ENCODE data around the gene ZNF560. TPM values are rescaled to one million over a fixed set of nuclear protein-coding genes. Genes with fewer than 3 reads are reported as not detected.

The ZNF560 gene
- total RNA-seq, 5 donors from 2014 or later (not counting 1 experiment from before 2014, with no cell fraction given): not detected

DNA sequence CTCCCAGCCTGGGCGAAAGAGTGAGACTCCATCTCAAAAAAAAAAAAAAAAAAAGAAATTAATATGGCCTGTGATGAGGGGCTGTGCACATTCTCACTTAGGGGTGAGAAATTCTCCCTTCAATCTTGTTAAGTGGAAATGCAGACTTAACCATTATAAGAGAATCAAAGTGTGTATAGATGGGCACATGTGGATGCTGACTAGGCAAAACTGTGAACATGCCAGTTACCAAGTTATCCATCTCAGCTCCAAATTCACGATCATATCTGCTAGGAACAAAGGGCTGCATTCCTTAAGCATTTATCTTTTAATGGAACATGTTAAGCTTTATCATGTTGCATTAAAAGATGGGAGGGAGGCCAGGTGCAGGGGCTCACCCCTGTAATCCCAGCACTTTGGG, 4.3 kb downstream of the ZNF560 start:
- peaks cover 0 to 24% of the 10 kb centered on the region in 2 experiments for H3K27me3 ChIP-seq (replicated peaks in 1 of 2; ENCODE audit: control insufficient read depth in 2 of 2, extremely low read depth in 1 of 2, insufficient read depth in 2 of 2, low read length in 1 of 2)

GRCh38 chr19:9487016-9487415, 11.4 kb downstream of the ZNF560 start:
- peaks cover 0 to 2% of the 10 kb centered on the region in 2 donors for H3K27me3 Mint-ChIP-seq
- no peak overlapping the region for H3K27ac ChIP-seq (ENCODE audit: low read length)
- no peaks in the 10 kb centered on the region for H3K9me3 ChIP-seq
- DNase-seq: no peak
- H3K4me1 Mint-ChIP-seq: no peaks in the 10 kb centered on the region
- POLR2A ChIA-PET: no interaction called here
- ATAC-seq (replicated peaks in 1 of 4): no peak
- peaks cover 4% of the 10 kb centered on the region for H3K36me3 Mint-ChIP-seq
- peaks cover 9 to 44% (median 37%) of the 10 kb centered on the region in 3 donors for H3K9me3 Mint-ChIP-seq
- CTCF ChIA-PET: no interaction called here
- no peaks in the 10 kb centered on the region for H3K36me3 ChIP-seq (ENCODE audit: control insufficient read depth in 2 of 2, extremely low read depth in 1 of 2, insufficient read depth in 1 of 2, low read length in 1 of 2)
- H3K27ac Mint-ChIP-seq: no peak overlapping the region
- peaks cover 0 to 7% of the 10 kb centered on the region in 2 experiments for H3K27me3 ChIP-seq (replicated peaks in 1 of 2; ENCODE audit: control insufficient read depth in 2 of 2, extremely low read depth in 1 of 2, insufficient read depth in 2 of 2, low read length in 1 of 2)
- no peak overlapping the region for H3K4me3 ChIP-seq (ENCODE audit: control insufficient read depth in 1 of 2, extremely low read depth in 1 of 2, low read length in 1 of 2)
- H3K4me1 ChIP-seq (ENCODE audit: control insufficient read depth in 1 of 2, extremely low read depth in 1 of 2, insufficient read depth in 2 of 2, low read length in 2 of 2): no peaks in the 10 kb centered on the region
- WGBS (ENCODE audit: insufficient coverage): no CpG with 5 or more reads among the region's 2 CpGs
- H3K4me3 Mint-ChIP-seq: no peak overlapping the region

More for the DNA sequence above, 4.3 kb downstream of the ZNF560 start:
- H3K4me1 ChIP-seq (ENCODE audit: control insufficient read depth in 1 of 2, extremely low read depth in 1 of 2, insufficient read depth in 2 of 2, low read length in 2 of 2): peaks cover 0 to 8% of the 10 kb centered on the region in 2 experiments
- peaks cover 0 to 42% (median 23%) of the 10 kb centered on the region in 3 donors for H3K9me3 Mint-ChIP-seq
- H3K9me3 ChIP-seq: peaks cover 3% of the 10 kb centered on the region
- H3K36me3 ChIP-seq (ENCODE audit: control insufficient read depth in 2 of 2, extremely low read depth in 1 of 2, insufficient read depth in 1 of 2, low read length in 1 of 2): no peaks in the 10 kb centered on the region
- no peak for DNase-seq
- ATAC-seq (replicated peaks in 1 of 4): no peak
- H3K27ac ChIP-seq (ENCODE audit: low read length): no peak overlapping the region
- no peaks in the 10 kb centered on the region for H3K36me3 Mint-ChIP-seq
- ChIA-PET POLR2A (no interaction called here), CTCF (no interaction called here)
- H3K4me3 ChIP-seq (ENCODE audit: control insufficient read depth in 1 of 2, extremely low read depth in 1 of 2, low read length in 1 of 2): no peak overlapping the region
- no CpG with 5 or more reads among the region's 2 CpGs for WGBS (ENCODE audit: insufficient coverage)
- peaks cover 4 to 7% of the 10 kb centered on the region in 2 donors for H3K27me3 Mint-ChIP-seq
- H3K27ac Mint-ChIP-seq: no peak overlapping the region
- H3K4me1 Mint-ChIP-seq: peaks cover 0 to 6% (median 6%) of the 10 kb centered on the region in 3 donors
- H3K4me3 Mint-ChIP-seq: no peak overlapping the region

DNA sequence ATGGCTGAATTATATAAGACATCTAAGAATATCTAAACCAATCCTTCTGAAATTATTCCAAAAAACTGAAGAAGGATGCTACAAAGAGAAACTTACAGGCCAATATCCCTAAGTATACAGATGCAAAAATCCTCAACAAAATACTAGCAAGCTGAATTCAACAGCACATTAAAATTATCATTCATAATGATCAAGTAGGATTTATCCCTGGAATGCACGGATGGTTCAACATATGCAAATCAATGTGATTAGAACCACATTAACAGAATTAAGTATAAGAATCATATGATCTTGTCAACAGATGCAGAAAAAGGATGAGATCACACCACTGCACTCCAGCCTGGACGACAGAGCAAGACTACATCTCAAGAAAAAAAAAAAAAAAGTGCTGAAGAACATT, 13.3 kb downstream of the ZNF560 start:
- POLR2A ChIA-PET: no interaction called here
- Histone ChIP-seq H3K27ac (ENCODE audit: low read length) (no peak overlapping the region), H3K36me3 (ENCODE audit: control insufficient read depth in 2 of 2, extremely low read depth in 1 of 2, insufficient read depth in 1 of 2, low read length in 1 of 2) (no peaks in the 10 kb centered on the region), H3K27me3 (replicated peaks in 1 of 2; ENCODE audit: control insufficient read depth in 2 of 2, extremely low read depth in 1 of 2, insufficient read depth in 2 of 2, low read length in 1 of 2) (peaks cover 0 to 3% of the 10 kb centered on the region in 2 experiments), H3K9me3 (no peaks in the 10 kb centered on the region), H3K4me3 (ENCODE audit: control insufficient read depth in 1 of 2, extremely low read depth in 1 of 2, low read length in 1 of 2) (no peak overlapping the region), H3K4me1 (ENCODE audit: control insufficient read depth in 1 of 2, extremely low read depth in 1 of 2, insufficient read depth in 2 of 2, low read length in 2 of 2) (no peaks in the 10 kb centered on the region)
- no peak for ATAC-seq (replicated peaks in 1 of 4)
- Mint-ChIP-seq H3K27ac (no peak overlapping the region), H3K9me3 (peaks cover 10 to 41% (median 33%) of the 10 kb centered on the region in 3 donors), H3K36me3 (peaks cover 4% of the 10 kb centered on the region), H3K27me3 (no peaks in the 10 kb centered on the region), H3K4me3 (no peak overlapping the region), H3K4me1 (no peaks in the 10 kb centered on the region)
- WGBS (ENCODE audit: insufficient coverage): 57% methylated on average over 1 of the region's 2 CpGs
- CTCF ChIA-PET: no interaction called here
- no peak for DNase-seq

DNA sequence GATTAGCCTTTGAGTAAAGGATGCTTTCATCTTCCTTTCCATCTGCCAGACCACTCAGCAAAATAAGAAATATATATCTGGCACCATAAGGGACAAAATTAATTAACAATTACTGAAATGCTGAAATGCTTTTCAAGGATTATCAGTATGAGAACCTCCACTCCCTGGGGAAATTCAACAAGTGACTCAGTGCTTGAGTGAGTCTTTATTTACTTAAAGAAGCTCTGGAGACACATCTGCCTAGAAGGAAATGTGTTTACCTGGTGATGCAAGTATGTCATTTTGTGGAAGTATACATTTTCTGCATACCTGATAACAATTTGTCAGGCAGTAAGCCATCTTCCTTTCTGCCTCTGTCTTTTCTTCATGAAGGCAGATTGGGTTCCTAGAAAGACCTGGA, 23.4 kb downstream of the ZNF560 start:
- Mint-ChIP-seq H3K27me3 (peaks cover 0 to 1% of the 10 kb centered on the region in 2 donors), H3K9me3 (peaks cover 19 to 61% (median 47%) of the 10 kb centered on the region in 3 donors), H3K4me3 (no peak overlapping the region), H3K36me3 (peaks cover 10% of the 10 kb centered on the region), H3K4me1 (no peaks in the 10 kb centered on the region), H3K27ac (no peak overlapping the region)
- Histone ChIP-seq H3K27me3 (replicated peaks in 1 of 2; ENCODE audit: control insufficient read depth in 2 of 2, extremely low read depth in 1 of 2, insufficient read depth in 2 of 2, low read length in 1 of 2) (no peaks in the 10 kb centered on the region), H3K4me3 (ENCODE audit: control insufficient read depth in 1 of 2, extremely low read depth in 1 of 2, low read length in 1 of 2) (no peak overlapping the region), H3K4me1 (ENCODE audit: control insufficient read depth in 1 of 2, extremely low read depth in 1 of 2, insufficient read depth in 2 of 2, low read length in 2 of 2) (no peaks in the 10 kb centered on the region), H3K36me3 (ENCODE audit: control insufficient read depth in 2 of 2, extremely low read depth in 1 of 2, insufficient read depth in 1 of 2, low read length in 1 of 2) (no peaks in the 10 kb centered on the region), H3K9me3 (peaks cover 2% of the 10 kb centered on the region), H3K27ac (ENCODE audit: low read length) (no peak overlapping the region)
- CTCF ChIA-PET: no interaction called here
- no peak for ATAC-seq (replicated peaks in 1 of 4)
- POLR2A ChIA-PET: no interaction called here
- DNase-seq: no peak

GRCh38 chr19:9467161-9467560, 31.3 kb downstream of the ZNF560 start:
- no CpG with 5 or more reads among the region's 7 CpGs for WGBS (ENCODE audit: insufficient coverage)
- Mint-ChIP-seq H3K27me3 (no peaks in the 10 kb centered on the region), H3K36me3 (peaks cover 14% of the 10 kb centered on the region), H3K4me3 (no peak overlapping the region), H3K9me3 (peaks cover 4 to 50% (median 45%) of the 10 kb centered on the region in 3 donors), H3K4me1 (no peaks in the 10 kb centered on the region), H3K27ac (no peak overlapping the region)
- no peaks in the 10 kb centered on the region for H3K27me3 ChIP-seq (replicated peaks in 1 of 2; ENCODE audit: control insufficient read depth in 2 of 2, extremely low read depth in 1 of 2, insufficient read depth in 2 of 2, low read length in 1 of 2)
- POLR2A ChIA-PET: no interaction called here
- no peak overlapping the region for H3K27ac ChIP-seq (ENCODE audit: low read length)
- CTCF ChIA-PET: no interaction called here
- no peaks in the 10 kb centered on the region for H3K4me1 ChIP-seq (ENCODE audit: control insufficient read depth in 1 of 2, extremely low read depth in 1 of 2, insufficient read depth in 2 of 2, low read length in 2 of 2)
- H3K36me3 ChIP-seq (ENCODE audit: control insufficient read depth in 2 of 2, extremely low read depth in 1 of 2, insufficient read depth in 1 of 2, low read length in 1 of 2): no peaks in the 10 kb centered on the region
- no peak overlapping the region for H3K4me3 ChIP-seq (ENCODE audit: control insufficient read depth in 1 of 2, extremely low read depth in 1 of 2, low read length in 1 of 2)
- DNase-seq (no peak), ATAC-seq (replicated peaks in 1 of 4) (no peak)
- peaks cover 10% of the 10 kb centered on the region for H3K9me3 ChIP-seq

DNA sequence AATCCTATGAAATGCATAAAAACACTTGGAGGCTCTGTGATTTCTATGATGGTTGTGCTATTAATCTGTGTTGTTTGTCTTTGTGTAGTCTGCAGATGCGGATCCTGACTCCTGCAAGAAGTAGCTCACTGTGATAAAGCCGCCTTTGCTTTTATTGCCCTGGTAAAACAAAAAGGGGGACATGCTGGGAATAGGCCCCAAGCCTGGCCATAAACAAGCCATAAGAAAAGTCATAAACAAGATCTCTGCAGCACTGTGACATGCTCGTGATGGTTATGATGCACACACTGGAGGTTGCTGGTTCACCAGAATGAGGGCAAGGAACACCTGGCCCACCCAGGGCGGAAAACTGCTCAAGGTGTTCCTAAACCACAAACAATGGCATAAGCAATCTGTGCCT, 36.5 kb downstream of the ZNF560 start:
- H3K4me3 Mint-ChIP-seq: no peak overlapping the region
- H3K27me3 ChIP-seq (replicated peaks in 1 of 2; ENCODE audit: control insufficient read depth in 2 of 2, extremely low read depth in 1 of 2, insufficient read depth in 2 of 2, low read length in 1 of 2): no peaks in the 10 kb centered on the region
- no peaks in the 10 kb centered on the region for H3K36me3 ChIP-seq (ENCODE audit: control insufficient read depth in 2 of 2, extremely low read depth in 1 of 2, insufficient read depth in 1 of 2, low read length in 1 of 2)
- ChIA-PET POLR2A (no interaction called here), CTCF (no interaction called here)
- no peaks in the 10 kb centered on the region for H3K27me3 Mint-ChIP-seq
- WGBS (ENCODE audit: insufficient coverage): 83% methylated on average over 3 of the region's 4 CpGs
- no peak for ATAC-seq (replicated peaks in 1 of 4)
- no peak overlapping the region for H3K27ac ChIP-seq (ENCODE audit: low read length)
- H3K9me3 ChIP-seq: peaks cover 13% of the 10 kb centered on the region
- H3K4me3 ChIP-seq (ENCODE audit: control insufficient read depth in 1 of 2, extremely low read depth in 1 of 2, low read length in 1 of 2): no peak overlapping the region
- peaks cover 4 to 61% (median 57%) of the 10 kb centered on the region in 3 donors for H3K9me3 Mint-ChIP-seq
- DNase-seq: no peak
- no peaks in the 10 kb centered on the region for H3K4me1 ChIP-seq (ENCODE audit: control insufficient read depth in 1 of 2, extremely low read depth in 1 of 2, insufficient read depth in 2 of 2, low read length in 2 of 2)
- H3K4me1 Mint-ChIP-seq: no peaks in the 10 kb centered on the region
- H3K27ac Mint-ChIP-seq: no peak overlapping the region
- H3K36me3 Mint-ChIP-seq: peaks cover 18% of the 10 kb centered on the region

DNA sequence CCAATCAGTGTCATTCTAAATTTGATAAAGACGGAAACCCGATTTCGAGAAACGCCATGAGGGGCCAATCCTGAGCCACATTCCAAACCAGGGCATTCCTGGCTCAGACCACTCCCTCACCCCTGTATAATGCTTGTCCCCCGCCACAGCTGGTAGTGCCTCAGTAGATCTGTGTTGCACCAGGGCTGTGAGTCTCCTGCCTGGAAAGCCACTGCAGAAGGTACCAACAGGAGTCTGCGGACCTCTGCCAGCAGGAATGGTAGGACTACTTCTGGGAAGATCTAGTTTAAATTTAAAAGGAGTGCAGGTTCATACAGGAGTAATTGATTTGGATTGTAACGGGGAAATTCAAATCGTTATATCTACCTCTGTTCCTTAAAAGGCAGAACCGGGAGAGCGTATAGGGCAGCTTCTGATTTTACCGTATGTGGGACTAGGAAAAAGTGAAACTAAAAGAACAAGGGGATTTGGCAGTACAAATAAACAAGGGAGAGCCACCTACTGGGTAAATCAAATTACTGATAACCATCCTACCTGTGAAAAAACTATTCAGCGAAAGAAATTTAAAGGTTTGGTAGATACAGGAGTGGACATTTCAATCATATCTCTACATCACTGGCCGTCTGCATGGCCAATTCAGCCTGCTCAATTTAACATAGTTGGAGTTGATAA, 42.3 kb downstream of the ZNF560 start:
- H3K9me3 Mint-ChIP-seq: peaks cover 27 to 76% (median 73%) of the 10 kb centered on the region in 3 donors
- DNase-seq (no peak), ATAC-seq (replicated peaks in 1 of 4) (no peak)
- Histone ChIP-seq H3K9me3 (peaks cover 9% of the 10 kb centered on the region), H3K4me1 (ENCODE audit: control insufficient read depth in 1 of 2, extremely low read depth in 1 of 2, insufficient read depth in 2 of 2, low read length in 2 of 2) (no peaks in the 10 kb centered on the region), H3K36me3 (ENCODE audit: control insufficient read depth in 2 of 2, extremely low read depth in 1 of 2, insufficient read depth in 1 of 2, low read length in 1 of 2) (no peaks in the 10 kb centered on the region), H3K4me3 (ENCODE audit: control insufficient read depth in 1 of 2, extremely low read depth in 1 of 2, low read length in 1 of 2) (no peak overlapping the region), H3K27ac (ENCODE audit: low read length) (no peak overlapping the region), H3K27me3 (replicated peaks in 1 of 2; ENCODE audit: control insufficient read depth in 2 of 2, extremely low read depth in 1 of 2, insufficient read depth in 2 of 2, low read length in 1 of 2) (no peaks in the 10 kb centered on the region)
- POLR2A ChIA-PET: no interaction called here
- H3K4me1 Mint-ChIP-seq: no peaks in the 10 kb centered on the region
- no peaks in the 10 kb centered on the region for H3K27me3 Mint-ChIP-seq
- peaks cover 9% of the 10 kb centered on the region for H3K36me3 Mint-ChIP-seq
- H3K27ac Mint-ChIP-seq: no peak overlapping the region
- H3K4me3 Mint-ChIP-seq: no peak overlapping the region
- WGBS (ENCODE audit: insufficient coverage): 72% methylated on average over 5 of the region's 13 CpGs
- CTCF ChIA-PET: no interaction called here

Measured in T-cell (primary cell).